PC-9 (cell line): ENCODE measurements around the gene ANKS6. TPM values are rescaled to one million over a fixed set of nuclear protein-coding genes. Genes with fewer than 3 reads are reported as not detected.

Experiments used
- BruUV-seq: library from RNA; stranded (reverse); fragments of 400-500 nt; replicated peaks from 2 replicates; lab custom pipeline; 2021; lab: Mats Ljungman, UMichigan
- CTCF ChIA-PET: fragments of 300-600 bp; sonication (Branson Sonifier 250); formaldehyde crosslinking; loops from one replicate; lab custom pipeline; 2022; ENCODE audit warnings: antibody characterized with exemption; lab: Charles Lee
- POLR2A ChIA-PET: fragments of 300-600 bp; sonication (Branson Sonifier 250); formaldehyde crosslinking; loops from one replicate; lab custom pipeline; 2022; ENCODE audit warnings: antibody characterized with exemption; ENCODE audit not compliant: unreplicated experiment; lab: Charles Lee
- DNase-seq, 2 experiments: peaks; one replicate each; pipeline versions ENCODE4 v3.0.0 to v3.0.0-alpha.2; 2015 to 2022; ENCODE audit warnings: mixed read lengths in 1 of 2
- H2AFZ ChIP-seq: fragments of 200-600 bp; sonication (generic); 2 replicates; pipeline ENCODE4 v1.8.1; 2017; ENCODE audit warnings: antibody characterized with exemption
- H3F3A ChIP-seq: fragments of 200-600 bp; sonication (generic); 2 replicates; pipeline ENCODE4 v1.8.1; 2017; ENCODE audit warnings: antibody characterized with exemption, mild to moderate bottlenecking, low read depth; ENCODE audit not compliant: insufficient read depth
- H3K27ac ChIP-seq: fragments of 200-600 bp; sonication (generic); 2 replicates; pipeline ENCODE4 v1.6.1; 2016; ENCODE audit warnings: mixed run types
- H3K27me3 ChIP-seq: fragments of 200-600 bp; sonication (generic); 2 replicates; pipeline ENCODE4 v1.6.1; 2016; ENCODE audit warnings: low read depth, mixed run types; ENCODE audit not compliant: insufficient read depth
- H3K36me3 ChIP-seq: fragments of 200-600 bp; sonication (generic); 2 replicates; pipeline ENCODE4 v1.6.1; 2016; ENCODE audit warnings: low read depth, mixed run types
- H3K4me1 ChIP-seq: fragments of 200-600 bp; sonication (generic); replicated peaks from 2 replicates; pipeline ENCODE4 v1.6.1; 2016; ENCODE audit warnings: mixed run types; ENCODE audit not compliant: insufficient read depth
- H3K4me2 ChIP-seq: fragments of 200-600 bp; sonication (generic); 2 replicates; pipeline ENCODE4 v1.6.1; 2017; ENCODE audit warnings: mixed run types
- H3K4me3 ChIP-seq: fragments of 200-600 bp; sonication (generic); 2 replicates; pipeline ENCODE4 v1.6.1; 2016; ENCODE audit warnings: mixed run types
- H3K79me2 ChIP-seq: fragments of 200-600 bp; sonication (generic); 2 replicates; pipeline ENCODE4 v1.6.1; 2017; ENCODE audit warnings: low read depth, mixed run types
- H3K9me2 ChIP-seq: fragments of 200-600 bp; sonication (generic); 2 replicates; pipeline ENCODE4 v1.8.1; 2017; ENCODE audit warnings: mild to moderate bottlenecking; ENCODE audit not compliant: insufficient read depth
- H3K9me3 ChIP-seq: fragments of 200-600 bp; sonication (generic); 2 replicates; pipeline ENCODE4 v1.8.1; 2016; ENCODE audit warnings: low read depth; ENCODE audit not compliant: insufficient read depth
- H4K20me1 ChIP-seq: fragments of 200-600 bp; sonication (generic); 2 replicates; pipeline ENCODE4 v1.8.1; 2017; ENCODE audit not compliant: insufficient read depth
- CTCF ChIP-seq: fragments of 200-600 bp; sonication (generic); conservative IDR thresholded peaks from 2 replicates; pipeline ENCODE4 v1.6.1; 2017; ENCODE audit warnings: mixed run types, antibody characterized with exemption, mild to moderate bottlenecking, moderate library complexity
- EZH2 ChIP-seq: fragments of 200-600 bp; sonication (generic); IDR thresholded peaks from 2 replicates; pipeline ENCODE4 v1.8.0; 2017; ENCODE audit warnings: antibody characterized with exemption, low read depth
- intact Hi-C: fragments of 100-400 bp; cut with micrococcal nuclease; formaldehyde crosslinking; loops from one replicate; pipeline ENCODE4 v1.10.0; 2022; ENCODE audit not compliant: unreplicated experiment
- total RNA-seq: library from RNA; stranded (reverse); gene quantifications from 2 replicates; pipeline ENCODE4 v1.2.3, GENCODE V29; 2021

Gene ANKS6
- total RNA-seq, 1 experiment from 2014 or later, result 74.7 TPM

GRCh38 chr9:98809311-98810101 is 13.2 kb upstream of the ANKS6 start:
- no peak for DNase-seq
- ChIA-PET POLR2A (no interaction called here), CTCF (interaction anchor here (0.7 kb wide), 1 partner anchor 34 kb away, joined by 3 read pairs; no protein-coding TSS in a partner anchor)
- H3K79me2 ChIP-seq, result peaks cover 50% of the 10 kb centered on the region
- H3K9me2 ChIP-seq, result no peaks in the 10 kb centered on the region
- H3K27ac ChIP-seq, result peak overlapping the region; percentile 77
- H3K4me2 ChIP-seq, result peak overlapping the region; percentile 94
- TF ChIP-seq EZH2, result no peak
- TF ChIP-seq CTCF, result no peak
- H3K4me1 ChIP-seq, result peaks cover 70% of the 10 kb centered on the region
- no peak overlapping the region for H2AFZ ChIP-seq
- intact Hi-C loops, result loop anchor here (2.0 to 10.0 kb wide), 3 partner anchors 413 to 887 kb away; partner anchors contain the start of genes ALG2, NANS, SEC61B and TRMO
- BruUV-seq, result no TSS peak
- no peaks in the 10 kb centered on the region for H3K27me3 ChIP-seq
- peaks cover 8% of the 10 kb centered on the region; the same call in 1 of the 2 replicates for H3K36me3 ChIP-seq
- H3K4me3 ChIP-seq, result peak overlapping the region; percentile 87; the same call in 1 of the 2 replicates
- no peaks in the 10 kb centered on the region for H4K20me1 ChIP-seq
- peaks cover 57% of the 10 kb centered on the region for H3F3A ChIP-seq
- H3K9me3 ChIP-seq, result peaks cover 3% of the 10 kb centered on the region; the same call in 1 of the 2 replicates

- Histone ChIP-seq H3K27ac (peak overlapping the region; percentile 77), H4K20me1 (no peaks in the 10 kb centered on the region), H3F3A (peaks cover 54% of the 10 kb centered on the region), H3K9me3 (peaks cover 3% of the 10 kb centered on the region; the same call in 1 of the 2 replicates), H3K4me1 (peaks cover 76% of the 10 kb centered on the region), H3K27me3 (no peaks in the 10 kb centered on the region), H3K4me3 (peak overlapping the region; percentile 87; the same call in 1 of the 2 replicates), H3K9me2 (no peaks in the 10 kb centered on the region), H2AFZ (peak overlapping the region; percentile 83), H3K36me3 (peaks cover 4% of the 10 kb centered on the region; the same call in 1 of the 2 replicates), H3K4me2 (peak overlapping the region; percentile 94), H3K79me2 (peaks cover 45% of the 10 kb centered on the region)
- DNase-seq, result peak in 1 of 2 experiments; percentile 56
- BruUV-seq, result TSS peak; percentile 27
- intact Hi-C loops, result loop anchor here (1.0 to 10.0 kb wide), 4 partner anchors 39 to 886 kb away; partner anchors contain the start of genes ALG2, NANS, SEC61B and TRMO
- POLR2A ChIA-PET, result interaction anchor here (0.6 kb wide), 2 partner anchors 251 to 1111 kb away, joined by 3 to 14 read pairs; no protein-coding TSS in a partner anchor
- no peak for TF ChIP-seq EZH2
- TF ChIP-seq CTCF, result no peak
- CTCF ChIA-PET, result interaction anchor here (1.4 kb wide), 1 partner anchor 39 kb away, joined by 3 read pairs; no protein-coding TSS in a partner anchor
Measured at GRCh38 chr9:98808875-98809274, 12.5 kb upstream of the ANKS6 start.

- peak; percentile 80 to 91 for DNase-seq
- intact Hi-C loops, result loop anchor here (1.0 to 10.0 kb wide), 4 partner anchors 40 to 886 kb away; partner anchors contain the start of genes ALG2, NANS, SEC61B and TRMO
- TF ChIP-seq EZH2 (no peak), CTCF (no peak)
- Histone ChIP-seq H3K9me2 (no peaks in the 10 kb centered on the region), H3K4me2 (peak overlapping the region; percentile 94), H4K20me1 (no peaks in the 10 kb centered on the region), H3K79me2 (peaks cover 40% of the 10 kb centered on the region), H3K9me3 (peaks cover 3% of the 10 kb centered on the region; the same call in 1 of the 2 replicates), H2AFZ (peak overlapping the region; percentile 83), H3K36me3 (0 out of 2 replicates have a peak, but pooled peaks cover 4% of the 10 kb centered on the region), H3F3A (peaks cover 54% of the 10 kb centered on the region), H3K27me3 (no peaks in the 10 kb centered on the region), H3K4me3 (peak overlapping the region; percentile 87), H3K4me1 (peaks cover 80% of the 10 kb centered on the region), H3K27ac (peak overlapping the region; percentile 77)
- POLR2A ChIA-PET, result interaction anchor here (0.6 to 0.7 kb wide), 4 partner anchors 12 to 1111 kb away, joined by 3 to 14 read pairs (median 4); no protein-coding TSS in a partner anchor
- no TSS peak for BruUV-seq
- CTCF ChIA-PET, result interaction anchor here (0.6 to 1.4 kb wide), 4 partner anchors 30 to 297 kb away, joined by 3 to 7 read pairs (median 4); no protein-coding TSS in a partner anchor
Measured at GRCh38 chr9:98808411-98808815, 12.1 kb upstream of the ANKS6 start.
